Measurements from ENCODE around the gene PEAK1. TPM values are rescaled to one million over a fixed set of nuclear protein-coding genes. Genes with fewer than 3 reads are reported as not detected.
A peak's percentile ranks its signal among the peaks of the same experiment; 100 is the strongest.

Gene PEAK1
- total RNA-seq, 2 donors from 2014 or later: 38.0 to 41.4 TPM

GRCh38 chr15:77064539-77065308 is 355.2 kb downstream of the PEAK1 start:
- Mint-ChIP-seq H3K4me3 (no peak overlapping the region), H3K36me3 (no peaks in the 10 kb centered on the region), H3K9me3 (no peaks in the 10 kb centered on the region), H3K27ac (no peak overlapping the region), H3K27me3 (no peaks in the 10 kb centered on the region), H3K4me1 (ENCODE audit: low read depth in 2 of 2) (peaks cover 42 to 53% of the 10 kb centered on the region in 2 donors)
- DNase-seq (ENCODE audit: low spot score) (no peak), ATAC-seq (no peak)

DNA sequence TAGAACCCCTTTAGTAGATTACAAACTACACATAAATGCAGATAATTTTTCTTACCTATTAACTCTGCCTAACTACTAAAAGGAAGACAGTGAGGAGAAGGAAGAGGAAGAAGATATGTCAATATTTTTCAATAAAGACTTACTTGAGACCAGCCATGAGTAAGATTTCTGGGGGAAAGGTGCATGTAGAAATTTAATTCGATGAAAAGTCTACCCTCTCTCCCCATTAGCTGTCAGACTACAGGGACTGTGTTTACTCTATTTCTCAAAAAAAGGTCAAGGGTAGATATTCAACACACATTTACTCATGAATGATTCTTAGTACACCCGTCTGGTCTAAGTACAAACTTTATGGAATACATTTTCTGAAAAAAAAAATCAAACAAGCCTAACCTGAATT is 355.8 kb downstream of the PEAK1 start:
- no peak for DNase-seq (ENCODE audit: low spot score)
- H3K36me3 Mint-ChIP-seq: no peaks in the 10 kb centered on the region
- H3K27me3 Mint-ChIP-seq: no peaks in the 10 kb centered on the region
- no peaks in the 10 kb centered on the region for H3K9me3 Mint-ChIP-seq
- no peak overlapping the region for H3K27ac Mint-ChIP-seq
- peaks cover 38 to 50% of the 10 kb centered on the region in 2 donors for H3K4me1 Mint-ChIP-seq (ENCODE audit: low read depth in 2 of 2)
- no peak for ATAC-seq
- no peak overlapping the region for H3K4me3 Mint-ChIP-seq

DNA sequence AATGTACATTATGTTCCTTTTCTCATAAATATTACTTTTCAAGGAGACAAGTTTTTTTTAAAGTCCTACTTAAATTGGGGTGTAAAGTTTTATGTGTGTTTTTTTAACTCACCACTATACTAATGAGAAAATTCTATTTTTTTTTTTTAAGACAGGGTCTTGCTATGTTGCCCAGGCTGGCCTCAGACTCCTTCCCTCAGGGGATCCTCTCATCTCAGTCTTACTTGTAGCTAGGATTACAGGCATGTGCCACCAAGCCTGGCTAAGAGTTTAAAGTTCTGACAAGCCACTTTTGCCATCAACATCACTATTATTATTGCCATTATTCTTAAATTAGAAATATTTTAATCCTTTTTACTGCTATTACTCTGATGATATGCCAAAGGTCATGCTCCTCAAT is 356.7 kb downstream of the PEAK1 start:
- Mint-ChIP-seq H3K4me1 (ENCODE audit: low read depth in 2 of 2) (peaks cover 41 to 50% of the 10 kb centered on the region in 2 donors), H3K36me3 (no peaks in the 10 kb centered on the region), H3K9me3 (no peaks in the 10 kb centered on the region), H3K27ac (no peak overlapping the region), H3K4me3 (no peak overlapping the region), H3K27me3 (no peaks in the 10 kb centered on the region)
- no peak for ATAC-seq
- no peak for DNase-seq (ENCODE audit: low spot score)

DNA sequence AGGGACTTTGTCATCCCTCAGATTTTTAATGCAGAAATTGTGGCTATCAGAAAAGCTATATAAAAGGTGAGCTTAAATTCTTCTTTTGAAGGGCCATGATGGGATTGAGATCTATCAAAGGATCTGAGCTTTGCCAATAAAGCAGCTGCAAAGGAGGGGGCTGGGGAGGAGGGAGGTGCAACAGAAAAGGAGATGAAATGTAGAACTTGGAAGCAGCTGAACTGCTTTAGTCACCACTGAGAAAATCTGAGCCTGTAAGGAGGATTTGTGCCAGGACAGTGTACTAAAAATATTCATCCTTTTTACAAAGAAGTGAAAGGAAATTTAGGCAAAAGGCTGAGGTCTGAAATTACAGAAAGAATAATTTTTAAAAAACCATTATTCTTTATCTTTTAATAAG is 359.4 kb downstream of the PEAK1 start:
- peaks cover 42 to 52% of the 10 kb centered on the region in 2 donors for H3K4me1 Mint-ChIP-seq (ENCODE audit: low read depth in 2 of 2)
- H3K36me3 Mint-ChIP-seq: no peaks in the 10 kb centered on the region
- H3K9me3 Mint-ChIP-seq: no peaks in the 10 kb centered on the region
- no peak overlapping the region for H3K4me3 Mint-ChIP-seq
- no peaks in the 10 kb centered on the region for H3K27me3 Mint-ChIP-seq
- no peak overlapping the region for H3K27ac Mint-ChIP-seq
- DNase-seq (ENCODE audit: low spot score): no peak
- ATAC-seq: no peak

DNA sequence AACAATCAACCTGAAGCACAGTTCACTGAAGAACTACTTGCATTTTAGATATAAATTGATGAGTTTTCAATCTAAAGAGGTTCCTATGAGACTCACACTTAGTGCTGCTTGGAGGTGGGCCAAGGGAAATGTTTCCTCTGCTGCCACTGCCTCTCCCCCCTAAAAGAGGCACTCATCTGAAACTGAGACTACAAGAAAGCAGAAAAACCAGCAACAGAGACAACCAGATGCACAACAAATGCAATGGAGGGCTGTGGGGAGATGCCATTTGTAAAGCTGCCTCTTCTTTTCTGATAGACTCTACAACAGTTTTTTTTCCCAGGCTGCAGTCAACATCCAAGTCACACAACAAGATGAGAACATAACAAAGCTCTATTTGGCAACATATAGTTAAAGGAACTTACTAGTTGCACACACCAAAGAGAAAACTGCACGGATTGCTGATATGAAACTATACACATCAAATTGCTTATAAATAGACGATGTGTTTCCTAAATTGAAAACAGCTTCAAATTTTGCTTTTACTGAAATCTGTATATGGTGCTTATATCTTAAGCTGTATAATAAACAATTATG is 360.0 kb downstream of the PEAK1 start:
- Mint-ChIP-seq H3K27ac (peak overlapping the region in 1 of 2 donors; percentile 16), H3K36me3 (no peaks in the 10 kb centered on the region), H3K9me3 (no peaks in the 10 kb centered on the region), H3K27me3 (no peaks in the 10 kb centered on the region), H3K4me1 (ENCODE audit: low read depth in 2 of 2) (peaks cover 42 to 48% of the 10 kb centered on the region in 2 donors), H3K4me3 (no peak overlapping the region)
- DNase-seq (ENCODE audit: low spot score) (no peak), ATAC-seq (no peak)

GRCh38 chr15:77058468-77058867 is 361.4 kb downstream of the PEAK1 start:
- Mint-ChIP-seq H3K4me1 (ENCODE audit: low read depth in 2 of 2) (peaks cover 45 to 46% of the 10 kb centered on the region in 2 donors), H3K36me3 (no peaks in the 10 kb centered on the region), H3K27me3 (no peaks in the 10 kb centered on the region), H3K9me3 (no peaks in the 10 kb centered on the region), H3K4me3 (no peak overlapping the region), H3K27ac (peak overlapping the region in 1 of 2 donors; percentile 49)
- no peak for ATAC-seq
- no peak for DNase-seq (ENCODE audit: low spot score)

DNA sequence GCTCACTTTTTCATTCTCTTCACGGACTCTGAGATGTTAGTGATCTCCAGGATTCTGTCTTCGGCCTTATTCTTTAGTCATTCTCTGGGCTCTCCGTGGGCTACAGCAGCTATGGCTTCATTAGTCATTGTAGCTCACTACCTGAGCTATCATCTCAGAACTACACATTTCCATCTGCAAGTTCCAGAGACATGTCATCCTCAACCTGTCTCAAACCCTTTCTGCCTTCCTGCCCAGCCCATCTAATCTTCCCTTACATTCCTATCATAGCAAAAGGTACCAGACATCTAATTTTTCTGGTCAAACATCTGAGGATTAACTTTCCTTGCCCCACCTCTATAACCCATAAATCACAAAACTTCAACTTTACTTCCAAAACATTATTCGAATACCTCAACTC is 362.2 kb downstream of the PEAK1 start:
- ATAC-seq (no peak), DNase-seq (ENCODE audit: low spot score) (no peak)
- peaks cover 39 to 43% of the 10 kb centered on the region in 2 donors for H3K4me1 Mint-ChIP-seq (ENCODE audit: low read depth in 2 of 2)
- peak overlapping the region; percentile 9 for H3K4me3 Mint-ChIP-seq
- H3K9me3 Mint-ChIP-seq: no peaks in the 10 kb centered on the region
- H3K27ac Mint-ChIP-seq: peak overlapping the region; percentile 1 to 49
- H3K36me3 Mint-ChIP-seq: no peaks in the 10 kb centered on the region
- no peaks in the 10 kb centered on the region for H3K27me3 Mint-ChIP-seq

GRCh38 chr15:77057072-77057471 is 362.8 kb downstream of the PEAK1 start:
- peak; percentile 69 to 79 for ATAC-seq
- Mint-ChIP-seq H3K9me3 (no peaks in the 10 kb centered on the region), H3K36me3 (no peaks in the 10 kb centered on the region), H3K27ac (peak overlapping the region; percentile 1 to 49), H3K27me3 (no peaks in the 10 kb centered on the region), H3K4me3 (peak overlapping the region; percentile 9), H3K4me1 (ENCODE audit: low read depth in 2 of 2) (peaks cover 39 to 46% of the 10 kb centered on the region in 2 donors)
- DNase-seq (ENCODE audit: low spot score): no peak

GRCh38 chr15:77053709-77054108 is 366.2 kb downstream of the PEAK1 start:
- Mint-ChIP-seq H3K27me3 (no peaks in the 10 kb centered on the region), H3K4me1 (ENCODE audit: low read depth in 2 of 2) (peaks cover 28 to 40% of the 10 kb centered on the region in 2 donors), H3K36me3 (peaks cover 5% of the 10 kb centered on the region), H3K4me3 (no peak overlapping the region), H3K27ac (peak overlapping the region in 1 of 2 donors; percentile 40), H3K9me3 (no peaks in the 10 kb centered on the region)
- no peak for DNase-seq (ENCODE audit: low spot score)
- no peak for ATAC-seq

DNA sequence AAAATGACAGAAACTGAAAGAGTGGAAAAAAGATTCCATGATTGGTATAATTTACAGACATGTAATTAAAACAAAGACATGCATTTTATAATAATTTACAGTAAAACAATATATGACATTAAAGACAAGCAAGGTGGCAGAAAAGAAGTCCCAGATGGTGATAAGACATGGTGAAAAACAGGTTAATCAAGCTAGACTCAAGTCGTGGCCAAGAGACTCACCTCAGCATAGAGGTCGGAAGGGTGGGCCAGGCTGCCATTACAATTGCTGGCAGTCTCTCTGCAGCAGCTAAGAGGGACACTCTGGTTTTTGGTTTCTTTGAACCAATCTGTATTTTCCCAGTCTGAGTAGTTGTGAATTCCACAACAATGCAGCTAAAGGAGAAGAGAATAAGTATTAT is 367.3 kb downstream of the PEAK1 start:
- Mint-ChIP-seq H3K4me1 (ENCODE audit: low read depth in 2 of 2) (peaks cover 17 to 28% of the 10 kb centered on the region in 2 donors), H3K36me3 (peaks cover 6% of the 10 kb centered on the region), H3K4me3 (no peak overlapping the region), H3K27me3 (no peaks in the 10 kb centered on the region), H3K9me3 (no peaks in the 10 kb centered on the region), H3K27ac (no peak overlapping the region)
- no peak for DNase-seq (ENCODE audit: low spot score)
- no peak for ATAC-seq

Other genes with a start within 250 kb of the PEAK1 start
- 10 to 100 TPM; 35.0 to 46.5 TPM for gene HMG20A, start 784 bp upstream of the PEAK1 start, total RNA-seq
- not detected for gene LINGO1, start 212.8 kb upstream of the PEAK1 start, total RNA-seq

All from natural killer cell treated with Interleukin-12 subunit alpha and Interleukin-12 subunit beta and Interleukin-15 and Interleukin-18, amount 100 ng/mL, for 72 hours (primary cell).